ENCODE data around the gene SSTR3. TPM values are rescaled to one million over a fixed set of nuclear protein-coding genes. Genes with fewer than 3 reads are reported as not detected.
A peak's percentile ranks its signal among the peaks of the same experiment; 100 is the strongest.

SSTR3 gene
- total RNA-seq, 2 experiments from 2014 or later = 1.9 to 2.1 TPM

DNA sequence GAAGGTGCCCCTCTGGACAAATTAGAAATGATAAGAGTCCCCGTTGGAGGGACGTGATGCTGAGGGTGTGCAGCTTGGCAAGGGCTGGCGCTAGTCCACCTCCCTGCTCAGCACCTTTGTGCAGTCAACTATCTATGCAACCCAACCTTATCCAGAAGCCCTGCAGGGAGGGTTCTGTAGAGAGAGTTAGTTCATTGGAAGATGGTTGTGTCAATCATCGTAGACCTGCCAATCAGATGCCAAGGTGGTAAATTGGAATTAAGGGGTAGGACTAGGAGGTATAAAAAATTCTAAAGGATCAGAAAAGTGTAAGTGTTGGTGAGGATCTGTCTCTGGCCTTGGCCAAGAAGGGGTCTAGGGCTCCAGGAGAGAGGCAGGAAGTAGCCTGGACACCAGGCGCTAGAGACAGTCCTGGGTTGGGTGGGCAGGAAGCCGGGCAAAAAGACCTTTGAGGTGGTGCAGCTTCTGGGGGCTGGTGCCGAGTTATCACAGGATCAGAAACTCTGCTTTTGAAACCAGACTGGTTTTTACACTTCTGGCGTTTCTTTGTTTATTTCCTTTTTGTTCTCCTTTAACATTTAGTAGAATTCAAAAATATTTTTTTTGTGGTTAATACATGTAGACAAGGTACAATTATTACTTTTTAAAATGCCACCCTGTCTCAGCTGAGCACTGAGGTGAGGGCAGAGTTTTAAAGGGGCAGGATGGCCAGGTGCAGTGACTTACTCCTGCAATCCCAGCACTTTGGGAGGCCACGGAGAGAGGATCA is 25.9 kb downstream of the SSTR3 start:
- peaks cover 63% of the 10 kb centered on the region for H3K4me1 ChIP-seq (ENCODE audit: insufficient read depth, low read length)
- no peaks in the 10 kb centered on the region for H3K27me3 ChIP-seq (ENCODE audit: control insufficient read depth in 1 of 2, insufficient read depth in 2 of 2, low read length in 2 of 2)
- H3K27ac ChIP-seq (ENCODE audit: low read depth in 1 of 2, low read length in 2 of 2) = peak overlapping the region in 1 of 2 donors; percentile 22
- intact Hi-C loops (cut with DNase I, micrococcal nuclease) = no loop called here
- ChIA-PET CTCF (interaction anchor here (1.7 kb wide), 1 partner anchor 33 kb away, joined by 4 read pairs; no protein-coding TSS in a partner anchor), POLR2A (interaction anchor here (0.6 to 1.1 kb wide), 2 partner anchors 13 to 60 kb away, joined by 3 read pairs; no protein-coding TSS in a partner anchor)
- peak in 8 of 14 experiments; percentile 24 to 87 (median 46) for DNase-seq
- H3K36me3 Mint-ChIP-seq (ENCODE audit: low read depth) = peaks cover 5% of the 10 kb centered on the region
- peak overlapping the region; percentile 10 for H3K4me3 ChIP-seq (ENCODE audit: low read length)
- H3K9me3 Mint-ChIP-seq = no peaks in the 10 kb centered on the region
- H3K4me1 Mint-ChIP-seq (ENCODE audit: low read depth) = peaks cover 43% of the 10 kb centered on the region
- ATAC-seq (ENCODE audit: poor library complexity) = peak; percentile 94
- H3K27me3 Mint-ChIP-seq = no peaks in the 10 kb centered on the region
- TF ChIP-seq, protein P1, sequence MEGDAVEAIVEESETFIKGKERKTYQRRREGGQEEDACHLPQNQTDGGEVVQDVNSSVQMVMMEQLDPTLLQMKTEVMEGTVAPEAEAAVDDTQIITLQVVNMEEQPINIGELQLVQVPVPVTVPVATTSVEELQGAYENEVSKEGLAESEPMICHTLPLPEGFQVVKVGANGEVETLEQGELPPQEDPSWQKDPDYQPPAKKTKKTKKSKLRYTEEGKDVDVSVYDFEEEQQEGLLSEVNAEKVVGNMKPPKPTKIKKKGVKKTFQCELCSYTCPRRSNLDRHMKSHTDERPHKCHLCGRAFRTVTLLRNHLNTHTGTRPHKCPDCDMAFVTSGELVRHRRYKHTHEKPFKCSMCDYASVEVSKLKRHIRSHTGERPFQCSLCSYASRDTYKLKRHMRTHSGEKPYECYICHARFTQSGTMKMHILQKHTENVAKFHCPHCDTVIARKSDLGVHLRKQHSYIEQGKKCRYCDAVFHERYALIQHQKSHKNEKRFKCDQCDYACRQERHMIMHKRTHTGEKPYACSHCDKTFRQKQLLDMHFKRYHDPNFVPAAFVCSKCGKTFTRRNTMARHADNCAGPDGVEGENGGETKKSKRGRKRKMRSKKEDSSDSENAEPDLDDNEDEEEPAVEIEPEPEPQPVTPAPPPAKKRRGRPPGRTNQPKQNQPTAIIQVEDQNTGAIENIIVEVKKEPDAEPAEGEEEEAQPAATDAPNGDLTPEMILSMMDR (IDR thresholded peaks at IDR 0.05) = no peak
- no peaks in the 10 kb centered on the region for H3K36me3 ChIP-seq (ENCODE audit: insufficient read depth, low read length)
- no peaks in the 10 kb centered on the region for H3K9me3 ChIP-seq (ENCODE audit: control insufficient read depth in 1 of 2, insufficient read depth in 1 of 2, low read length in 2 of 2)
- peak overlapping the region; percentile 75 for H3K4me3 Mint-ChIP-seq
- peak overlapping the region; percentile 72 for H3K27ac Mint-ChIP-seq

- H3K4me3 ChIP-seq (ENCODE audit: low read length) = no peak overlapping the region
- H3K4me3 Mint-ChIP-seq = peak overlapping the region; percentile 75
Observed at GRCh38 chr22:37185646-37186227, 26.5 kb downstream of the SSTR3 start.

DNA sequence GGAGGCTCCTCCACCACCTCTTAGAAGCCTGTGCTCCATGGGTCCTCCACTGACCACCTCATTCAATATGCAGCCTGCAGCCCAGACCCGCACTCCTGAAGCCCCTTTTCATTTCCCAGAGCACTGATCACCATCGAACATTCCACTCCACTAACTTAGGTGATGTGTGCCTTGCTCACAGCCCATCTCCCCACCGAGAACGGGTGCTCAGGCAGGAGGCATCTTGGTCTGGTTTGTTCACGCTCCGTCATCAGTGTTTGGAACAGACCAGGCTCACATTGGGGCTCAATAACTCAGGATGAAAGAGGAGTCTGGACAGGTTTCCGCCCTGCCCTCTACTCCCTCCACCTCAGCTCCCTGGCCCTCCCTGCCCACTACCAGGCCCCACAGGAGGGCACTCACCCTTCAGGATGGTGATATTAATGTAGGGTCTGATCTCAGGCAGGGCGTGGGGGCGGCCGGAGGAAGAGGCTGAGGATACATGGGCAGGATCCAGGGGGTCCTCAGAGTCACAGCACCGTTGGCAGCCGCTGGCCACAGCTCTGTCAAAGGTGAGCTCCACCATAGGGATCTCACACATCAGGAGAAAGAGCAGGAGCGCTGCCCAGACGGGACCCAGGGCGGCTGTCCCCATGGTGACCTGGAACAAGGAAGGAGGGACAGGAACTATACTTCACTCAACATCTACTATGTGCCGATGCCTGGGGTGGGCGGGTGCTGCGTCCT is 27.3 kb downstream of the SSTR3 start:
- Mint-ChIP-seq H3K9me3 (no peaks in the 10 kb centered on the region), H3K27me3 (no peaks in the 10 kb centered on the region), H3K4me3 (no peak overlapping the region), H3K4me1 (ENCODE audit: low read depth) (peaks cover 43% of the 10 kb centered on the region), H3K27ac (no peak overlapping the region), H3K36me3 (ENCODE audit: low read depth) (peaks cover 5% of the 10 kb centered on the region)
- Histone ChIP-seq H3K4me1 (ENCODE audit: insufficient read depth, low read length) (peaks cover 63% of the 10 kb centered on the region), H3K27me3 (ENCODE audit: control insufficient read depth in 1 of 2, insufficient read depth in 2 of 2, low read length in 2 of 2) (no peaks in the 10 kb centered on the region), H3K27ac (ENCODE audit: low read depth in 1 of 2, low read length in 2 of 2) (no peak overlapping the region), H3K36me3 (ENCODE audit: insufficient read depth, low read length) (no peaks in the 10 kb centered on the region), H3K9me3 (ENCODE audit: control insufficient read depth in 1 of 2, insufficient read depth in 1 of 2, low read length in 2 of 2) (no peaks in the 10 kb centered on the region), H3K4me3 (ENCODE audit: low read length) (no peak overlapping the region)
- ATAC-seq (ENCODE audit: poor library complexity) (no peak), DNase-seq (no peak)
- intact Hi-C loops (cut with DNase I, micrococcal nuclease) = no loop called here
- TF ChIP-seq, protein P1 (IDR thresholded peaks at IDR 0.05) = no peak
- CTCF ChIA-PET = no interaction called here
- POLR2A ChIA-PET = interaction anchor here (1.1 kb wide), 1 partner anchor 105 kb away, joined by 3 read pairs; no protein-coding TSS in a partner anchor

More at GRCh38 chr22:37185646-37186227, 26.5 kb downstream of the SSTR3 start:
- no peak for ATAC-seq (ENCODE audit: poor library complexity)
- peaks cover 63% of the 10 kb centered on the region for H3K4me1 ChIP-seq (ENCODE audit: insufficient read depth, low read length)
- no peak for DNase-seq
- peaks cover 43% of the 10 kb centered on the region for H3K4me1 Mint-ChIP-seq (ENCODE audit: low read depth)
- H3K27me3 ChIP-seq (ENCODE audit: control insufficient read depth in 1 of 2, insufficient read depth in 2 of 2, low read length in 2 of 2) = no peaks in the 10 kb centered on the region
- no peak overlapping the region for H3K27ac ChIP-seq (ENCODE audit: low read depth in 1 of 2, low read length in 2 of 2)
- ChIA-PET POLR2A (interaction anchor here (0.6 to 1.1 kb wide), 3 partner anchors 14 to 106 kb away, joined by 3 read pairs; no protein-coding TSS in a partner anchor), CTCF (interaction anchor here (1.7 kb wide), 1 partner anchor 34 kb away, joined by 4 read pairs; no protein-coding TSS in a partner anchor)
- H3K9me3 Mint-ChIP-seq = no peaks in the 10 kb centered on the region
- no peaks in the 10 kb centered on the region for H3K9me3 ChIP-seq (ENCODE audit: control insufficient read depth in 1 of 2, insufficient read depth in 1 of 2, low read length in 2 of 2)
- peaks cover 5% of the 10 kb centered on the region for H3K36me3 Mint-ChIP-seq (ENCODE audit: low read depth)
- H3K27me3 Mint-ChIP-seq = no peaks in the 10 kb centered on the region
- H3K36me3 ChIP-seq (ENCODE audit: insufficient read depth, low read length) = no peaks in the 10 kb centered on the region
- intact Hi-C loops (cut with DNase I, micrococcal nuclease) = no loop called here
- TF ChIP-seq, protein P1 (IDR thresholded peaks at IDR 0.05) = no peak
- peak overlapping the region; percentile 72 for H3K27ac Mint-ChIP-seq
